ENCODE measurements around the gene ERLEC1. TPM values are rescaled to one million over a fixed set of nuclear protein-coding genes. Genes with fewer than 3 reads are reported as not detected.

Gene ERLEC1
- total RNA-seq, 2 donors from 2014 or later = 70.3 to 73.2 TPM

GRCh38 chr2:53768242-53768542 is 18.7 kb upstream of the ERLEC1 start:
- H3K36me3 ChIP-seq = no peaks in the 10 kb centered on the region
- H3K27me3 ChIP-seq (replicated peaks; ENCODE audit: insufficient read depth) = no peaks in the 10 kb centered on the region
- H3K9me3 ChIP-seq = no peaks in the 10 kb centered on the region
- no peaks in the 10 kb centered on the region for H3K4me1 ChIP-seq (replicated peaks)
- DNase-seq (ENCODE audit: low spot score) = no peak
- peak overlapping the region; percentile 45 to 75 for H3K27ac ChIP-seq
- intact Hi-C loops (cut with DNase I) = no loop called here
- peak overlapping the region; percentile 48 to 57 for H3K4me3 ChIP-seq
- TF ChIP-seq POLR2AphosphoS5 (IDR thresholded peaks at IDR 0.05) (no peak), POLR2A (IDR thresholded peaks at IDR 0.05) (no peak), CTCF (IDR thresholded peaks at IDR 0.05) (no peak)
- under 1% methylated on average over 12 of the region's 12 CpGs for WGBS

- intact Hi-C loops (cut with DNase I) = no loop called here
- Histone ChIP-seq H3K27me3 (replicated peaks; ENCODE audit: insufficient read depth) (no peaks in the 10 kb centered on the region), H3K9me3 (no peaks in the 10 kb centered on the region), H3K4me3 (no peak overlapping the region), H3K36me3 (no peaks in the 10 kb centered on the region), H3K4me1 (replicated peaks) (no peaks in the 10 kb centered on the region), H3K27ac (no peak overlapping the region)
- 90% methylated on average over 15 of the region's 15 CpGs for WGBS
- no peak for DNase-seq (ENCODE audit: low spot score)
- TF ChIP-seq POLR2A (IDR thresholded peaks at IDR 0.05) (no peak), CTCF (IDR thresholded peaks at IDR 0.05) (no peak), POLR2AphosphoS5 (IDR thresholded peaks at IDR 0.05) (no peak)
Measured at GRCh38 chr2:53769318-53769945, 17.4 kb upstream of the ERLEC1 start.

- Histone ChIP-seq H3K27ac (no peak overlapping the region), H3K4me1 (replicated peaks) (no peaks in the 10 kb centered on the region), H3K4me3 (no peak overlapping the region), H3K27me3 (replicated peaks; ENCODE audit: insufficient read depth) (no peaks in the 10 kb centered on the region), H3K9me3 (no peaks in the 10 kb centered on the region), H3K36me3 (no peaks in the 10 kb centered on the region)
- 93% methylated on average over 4 of the region's 4 CpGs for WGBS
- intact Hi-C loops (cut with DNase I) = no loop called here
- TF ChIP-seq POLR2A (IDR thresholded peaks at IDR 0.05) (no peak), POLR2AphosphoS5 (IDR thresholded peaks at IDR 0.05) (no peak), CTCF (IDR thresholded peaks at IDR 0.05) (no peak)
- DNase-seq (ENCODE audit: low spot score) = no peak
Measured at GRCh38 chr2:53770264-53770663, 16.6 kb upstream of the ERLEC1 start.

GRCh38 chr2:53777134-53777533 is 9.7 kb upstream of the ERLEC1 start:
- Histone ChIP-seq H3K4me1 (replicated peaks) (no peaks in the 10 kb centered on the region), H3K27me3 (replicated peaks; ENCODE audit: insufficient read depth) (no peaks in the 10 kb centered on the region), H3K27ac (no peak overlapping the region), H3K4me3 (no peak overlapping the region), H3K36me3 (no peaks in the 10 kb centered on the region), H3K9me3 (no peaks in the 10 kb centered on the region)
- 50% methylated on average over 1 of the region's 1 CpG for WGBS
- TF ChIP-seq CTCF (IDR thresholded peaks at IDR 0.05) (no peak), POLR2A (IDR thresholded peaks at IDR 0.05) (no peak), POLR2AphosphoS5 (IDR thresholded peaks at IDR 0.05) (no peak)
- no peak for DNase-seq (ENCODE audit: low spot score)
- intact Hi-C loops (cut with DNase I) = no loop called here

- no peaks in the 10 kb centered on the region for H3K36me3 ChIP-seq
- H3K27ac ChIP-seq = no peak overlapping the region
- no peaks in the 10 kb centered on the region for H3K4me1 ChIP-seq (replicated peaks)
- intact Hi-C loops (cut with DNase I) = no loop called here
- DNase-seq (ENCODE audit: low spot score) = no peak
- H3K27me3 ChIP-seq (replicated peaks; ENCODE audit: insufficient read depth) = no peaks in the 10 kb centered on the region
- no peak for TF ChIP-seq CTCF (IDR thresholded peaks at IDR 0.05)
- TF ChIP-seq POLR2AphosphoS5 (IDR thresholded peaks at IDR 0.05) = no peak
- no peak for TF ChIP-seq POLR2A (IDR thresholded peaks at IDR 0.05)
- H3K4me3 ChIP-seq = no peak overlapping the region
- no peaks in the 10 kb centered on the region for H3K9me3 ChIP-seq
- 86% methylated on average over 5 of the region's 5 CpGs for WGBS
Measured at GRCh38 chr2:53778536-53779162, 8.2 kb upstream of the ERLEC1 start.

All from prostate gland (tissue), 2 donors.